AG04450 (cell line): ENCODE measurements around the gene DSG3. TPM values are rescaled to one million over a fixed set of nuclear protein-coding genes. Genes with fewer than 3 reads are reported as not detected.

Experiments
- CTCF ChIA-PET: fragments of 300-600, 350-600 bp; formaldehyde crosslinking; extraction: SDS; loops from one replicate; lab custom pipeline; 2022; ENCODE audit warnings: antibody characterized with exemption, inconsistent platforms; lab: Charles Lee
- POLR2A ChIA-PET: fragments of 350-600 bp; formaldehyde crosslinking; extraction: SDS; loops from one replicate; lab custom pipeline; 2021; ENCODE audit warnings: antibody characterized with exemption, inconsistent platforms; lab: Yijun Ruan, JAX
- DNase-seq: peaks from one replicate; pipeline ENCODE4 v3.0.0-alpha.2; 2011; ENCODE audit warnings: low read depth, low spot score
- H3K27ac ChIP-seq: one replicate; pipeline ENCODE4 v1.5.1; 2012; ENCODE audit warnings: low read depth, low read length, control low read depth
- H3K27me3 ChIP-seq: one replicate; pipeline ENCODE4 v1.6.0; 2012; ENCODE audit warnings: low read length; ENCODE audit not compliant: control insufficient read depth, insufficient read depth
- H3K4me3 ChIP-seq: 2 replicates; pipeline ENCODE4 v1.5.1; 2011; ENCODE audit warnings: mild to moderate bottlenecking, low read depth, low read length, control low read depth
- H3K9me3 ChIP-seq: 2 replicates; pipeline ENCODE4 v1.5.1; 2012; ENCODE audit warnings: low read length; ENCODE audit not compliant: control insufficient read depth, insufficient read depth
- CTCF ChIP-seq: IDR thresholded peaks from 2 replicates; pipeline ENCODE4 v1.5.1; 2011; ENCODE audit warnings: low read depth, low read length, control low read depth, inconsistent platforms
- polyA plus RNA-seq: library from polyadenylated mRNA; depleted of rRNA; stranded (reverse); fragments of >200 nt; gene quantifications from 2 replicates; pipeline ENCODE4 v1.2.3, GENCODE V29; 2011

DSG3 gene
- polyA plus RNA-seq, 1 experiment: not detected

GRCh38 chr18:31469629-31470028 is 22.1 kb downstream of the DSG3 start:
- POLR2A ChIA-PET: no interaction called here
- no peak for DNase-seq
- Histone ChIP-seq H3K9me3 (peaks cover 5% of the 10 kb centered on the region), H3K27ac (no peak overlapping the region), H3K27me3 (no peaks in the 10 kb centered on the region), H3K4me3 (no peak overlapping the region)
- CTCF ChIA-PET: no interaction called here
- no peak for TF ChIP-seq CTCF

DNA sequence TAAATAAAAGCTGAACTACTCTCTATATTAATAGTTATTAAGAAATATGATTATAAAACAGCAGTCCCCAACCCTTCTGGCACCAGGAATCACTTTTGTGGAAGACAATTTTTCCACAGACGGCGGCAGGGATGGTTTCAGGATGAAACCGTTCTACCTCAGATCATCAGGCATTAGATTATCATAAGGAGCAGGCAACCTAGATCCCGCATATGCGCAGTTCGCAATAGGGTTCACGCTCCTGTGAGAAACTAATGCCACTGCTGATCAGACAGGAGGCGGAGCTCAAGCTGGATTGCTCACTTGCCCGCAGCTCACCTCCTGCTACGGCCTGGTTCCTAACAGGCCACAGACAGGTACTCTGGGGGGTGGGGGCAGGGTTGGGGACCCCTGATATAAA is 31.1 kb downstream of the DSG3 start:
- H3K27me3 ChIP-seq: no peaks in the 10 kb centered on the region
- H3K27ac ChIP-seq: no peak overlapping the region
- peaks cover 8% of the 10 kb centered on the region for H3K9me3 ChIP-seq
- TF ChIP-seq CTCF: no peak
- ChIA-PET CTCF (no interaction called here), POLR2A (no interaction called here)
- no peak overlapping the region for H3K4me3 ChIP-seq
- DNase-seq: no peak

- ChIA-PET CTCF (no interaction called here), POLR2A (no interaction called here)
- no peaks in the 10 kb centered on the region for H3K27me3 ChIP-seq
- DNase-seq: no peak
- peaks cover 6% of the 10 kb centered on the region for H3K9me3 ChIP-seq
- no peak overlapping the region for H3K27ac ChIP-seq
- H3K4me3 ChIP-seq: no peak overlapping the region
- TF ChIP-seq CTCF: no peak
Observed at GRCh38 chr18:31482051-31482450, 34.5 kb downstream of the DSG3 start.

DNA sequence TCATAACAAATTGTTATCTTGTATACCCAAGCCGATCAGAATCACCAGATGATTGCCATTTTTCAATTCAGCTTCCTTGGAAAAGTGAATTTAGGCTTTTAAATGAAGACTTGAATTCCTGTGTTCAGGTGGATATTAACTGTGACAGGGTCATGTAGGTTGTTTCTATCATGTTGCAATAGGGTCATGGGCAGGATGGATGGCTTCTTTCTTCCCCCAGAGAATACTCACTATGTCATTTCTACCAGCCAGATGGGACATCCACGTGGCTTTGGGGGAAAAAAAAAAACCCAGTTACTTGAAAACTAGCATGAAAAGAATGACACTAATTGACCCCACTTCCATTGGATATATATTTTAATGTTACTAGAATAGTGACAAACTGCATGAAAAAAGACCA is 35.9 kb downstream of the DSG3 start:
- ChIA-PET CTCF (no interaction called here), POLR2A (no interaction called here)
- Histone ChIP-seq H3K4me3 (no peak overlapping the region), H3K27ac (no peak overlapping the region), H3K9me3 (peaks cover 3% of the 10 kb centered on the region; the same call in 1 of the 2 replicates), H3K27me3 (no peaks in the 10 kb centered on the region)
- no peak for DNase-seq
- TF ChIP-seq CTCF: no peak

GRCh38 chr18:31484461-31484860 is 36.9 kb downstream of the DSG3 start:
- ChIA-PET CTCF (no interaction called here), POLR2A (no interaction called here)
- H3K27me3 ChIP-seq: no peaks in the 10 kb centered on the region
- no peak for TF ChIP-seq CTCF
- H3K9me3 ChIP-seq: peaks cover 3% of the 10 kb centered on the region; the same call in 1 of the 2 replicates
- H3K27ac ChIP-seq: no peak overlapping the region
- H3K4me3 ChIP-seq: no peak overlapping the region
- DNase-seq: no peak
